Type B pancreatic cell (in vitro differentiated cells): Measurements from ENCODE around the gene ENDOD1. TPM values are rescaled to one million over a fixed set of nuclear protein-coding genes. Genes with fewer than 3 reads are reported as not detected.

ENCODE experiments used
- DNase-seq: peaks from one replicate; pipeline ENCODE4 v3.0.0; 2021; ENCODE audit warnings: mixed read lengths; ENCODE audit not compliant: unreplicated experiment; ENCODE audit errors: extremely low spot score
- H3K27ac Mint-ChIP-seq: 2 replicates; pipeline ENCODE4 v1.8.0; 2021; ENCODE audit warnings: mild to moderate bottlenecking, mixed read lengths
- H3K27me3 Mint-ChIP-seq: 2 replicates; pipeline ENCODE4 v1.8.0; 2021; ENCODE audit warnings: mixed read lengths
- H3K36me3 Mint-ChIP-seq: 2 replicates; pipeline ENCODE4 v1.8.0; 2021; ENCODE audit warnings: mixed read lengths
- H3K4me1 Mint-ChIP-seq: one replicate; pipeline ENCODE4 v1.8.0; 2021; ENCODE audit warnings: mixed read lengths; ENCODE audit not compliant: unreplicated experiment
- H3K4me3 Mint-ChIP-seq: 2 replicates; pipeline ENCODE4 v1.8.0; 2021; ENCODE audit warnings: mild to moderate bottlenecking, mixed read lengths
- H3K9me3 Mint-ChIP-seq: 2 replicates; pipeline ENCODE4 v1.8.0; 2021; ENCODE audit warnings: mixed read lengths
- CTCF ChIP-seq: fragments of 200-600 bp; sonication (generic); conservative IDR thresholded peaks from 2 replicates; pipeline ENCODE4 v1.5.0; 2021; ENCODE audit warnings: antibody characterized with exemption, mild to moderate bottlenecking
- total RNA-seq: library from RNA; stranded (reverse); gene quantifications from 2 replicates; pipeline ENCODE4 v1.2.1, GENCODE V29; 2021; ENCODE audit warnings: low replicate concordance

ENDOD1 gene
- total RNA-seq, 1 donor from 2014 or later: 12.0 TPM

DNA sequence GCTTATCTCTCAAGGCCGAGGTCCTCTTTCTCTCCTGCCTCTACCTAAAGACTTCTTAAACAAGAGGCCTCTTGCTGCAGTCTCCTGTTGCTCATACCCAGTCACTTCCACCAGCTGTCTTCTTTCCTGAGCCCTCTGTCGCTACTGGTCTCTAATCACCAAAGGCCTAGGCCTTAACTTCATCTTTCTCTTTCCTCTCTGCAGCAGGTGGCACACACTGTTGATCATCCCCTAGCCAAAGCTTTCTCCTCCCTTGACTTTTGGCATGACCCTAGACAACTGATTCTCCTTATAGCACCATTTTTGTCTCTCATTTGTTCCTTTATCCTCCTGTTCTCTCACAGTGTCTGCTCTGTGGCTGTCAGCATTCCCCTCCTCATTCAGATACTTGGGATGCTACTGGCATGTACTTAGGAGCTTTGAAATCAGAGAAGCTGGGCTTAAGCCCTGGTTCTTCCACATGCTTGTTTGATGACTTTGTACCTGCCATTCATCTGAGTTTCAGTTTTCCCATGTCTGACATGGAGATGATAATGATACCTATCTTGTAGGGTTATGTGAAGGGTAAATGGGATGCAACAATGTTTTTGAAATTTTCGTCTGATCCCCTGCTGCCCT, 22.4 kb downstream of the ENDOD1 start:
- TF ChIP-seq CTCF: no peak
- H3K4me1 Mint-ChIP-seq: peaks cover 26% of the 10 kb centered on the region
- DNase-seq: no peak
- H3K27me3 Mint-ChIP-seq: no peaks in the 10 kb centered on the region
- H3K9me3 Mint-ChIP-seq: no peaks in the 10 kb centered on the region
- H3K27ac Mint-ChIP-seq: peak overlapping the region; percentile 21
- H3K4me3 Mint-ChIP-seq: peak overlapping the region; percentile 3
- no peaks in the 10 kb centered on the region for H3K36me3 Mint-ChIP-seq

GRCh38 chr11:95115597-95115996, 26.0 kb downstream of the ENDOD1 start:
- DNase-seq: no peak
- H3K9me3 Mint-ChIP-seq: peaks cover 4% of the 10 kb centered on the region
- H3K36me3 Mint-ChIP-seq: no peaks in the 10 kb centered on the region
- H3K27me3 Mint-ChIP-seq: no peaks in the 10 kb centered on the region
- H3K4me1 Mint-ChIP-seq: peaks cover 2% of the 10 kb centered on the region
- no peak overlapping the region for H3K4me3 Mint-ChIP-seq
- no peak for TF ChIP-seq CTCF
- no peak overlapping the region for H3K27ac Mint-ChIP-seq

DNA sequence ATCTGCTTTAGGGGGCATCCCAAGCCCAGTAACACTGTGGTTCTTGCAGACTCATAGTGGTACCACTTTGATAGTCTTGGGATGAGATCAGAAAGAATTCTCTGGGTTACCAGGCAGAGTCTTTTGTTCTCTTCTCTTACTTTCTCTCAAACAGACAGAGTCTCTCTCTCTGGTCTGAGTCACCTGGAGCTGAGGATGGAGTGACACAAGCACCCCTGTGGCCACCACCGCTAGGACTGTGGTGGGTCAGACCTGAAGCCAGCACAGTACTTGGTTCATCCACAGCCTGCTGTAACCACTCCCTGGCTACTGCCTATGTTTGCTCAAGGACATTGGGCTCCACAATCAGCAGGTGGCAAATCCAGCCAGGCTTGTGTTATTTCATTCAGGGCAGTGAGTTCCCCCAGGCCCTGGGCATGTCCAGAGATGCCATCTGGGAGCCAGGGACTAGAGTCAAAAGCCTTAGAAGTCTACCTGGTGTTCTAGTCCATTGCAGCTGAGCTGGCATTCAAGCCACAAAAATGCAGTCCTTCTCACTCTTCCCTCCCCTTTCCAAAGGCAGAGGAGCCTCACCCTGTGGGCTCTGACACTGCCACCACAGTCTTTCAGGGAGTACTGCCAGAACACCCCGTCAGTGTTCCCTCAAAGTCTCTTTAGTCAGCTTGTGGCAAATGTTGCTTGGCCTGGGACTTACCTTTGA, 29.9 kb downstream of the ENDOD1 start:
- TF ChIP-seq CTCF: no peak
- Mint-ChIP-seq H3K27me3 (no peaks in the 10 kb centered on the region), H3K4me1 (peaks cover 11% of the 10 kb centered on the region), H3K9me3 (peaks cover 4% of the 10 kb centered on the region), H3K27ac (no peak overlapping the region), H3K4me3 (no peak overlapping the region), H3K36me3 (no peaks in the 10 kb centered on the region)
- DNase-seq: no peak

DNA sequence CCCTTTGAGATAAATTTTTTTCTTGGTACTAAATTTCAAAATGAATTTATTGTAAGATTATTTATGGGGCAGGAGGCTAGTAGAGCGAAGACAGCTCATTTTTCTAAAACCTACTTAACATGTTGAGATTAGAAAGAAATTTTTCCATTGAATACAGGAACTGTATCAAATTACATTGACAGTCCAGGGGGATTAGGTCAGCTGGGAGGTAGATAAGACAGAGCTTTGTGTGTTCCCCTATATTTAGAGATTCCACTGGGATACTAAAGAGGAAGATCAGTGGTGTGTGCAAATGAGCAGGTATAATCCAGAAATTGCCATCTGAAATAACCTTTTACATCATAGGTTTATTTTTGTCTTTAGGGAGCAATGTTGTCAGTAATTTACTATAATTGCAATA, 32.1 kb downstream of the ENDOD1 start:
- no peaks in the 10 kb centered on the region for H3K27me3 Mint-ChIP-seq
- peaks cover 11% of the 10 kb centered on the region for H3K4me1 Mint-ChIP-seq
- no peak overlapping the region for H3K4me3 Mint-ChIP-seq
- no peak for DNase-seq
- no peaks in the 10 kb centered on the region for H3K36me3 Mint-ChIP-seq
- TF ChIP-seq CTCF: no peak
- peaks cover 4% of the 10 kb centered on the region for H3K9me3 Mint-ChIP-seq
- H3K27ac Mint-ChIP-seq: no peak overlapping the region

DNA sequence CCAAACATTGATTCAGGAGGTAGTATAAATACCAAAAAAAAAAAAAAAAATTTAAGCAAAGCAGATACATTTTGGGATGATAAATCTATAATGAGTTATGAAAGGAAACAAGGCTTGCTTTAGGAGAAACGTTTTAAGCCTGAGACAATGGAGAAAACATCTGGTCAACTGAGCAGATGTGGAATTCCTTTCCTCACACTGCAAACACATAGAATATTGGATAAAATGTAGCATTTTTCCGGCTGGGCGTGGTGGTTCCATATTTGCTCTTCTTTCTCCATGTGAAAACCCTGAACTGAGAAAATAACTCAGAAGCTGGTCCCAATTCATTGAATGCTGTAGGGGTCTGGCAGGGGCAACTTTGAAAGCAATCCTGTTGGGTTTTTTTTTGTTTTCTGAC, 33.9 kb downstream of the ENDOD1 start:
- no peak overlapping the region for H3K4me3 Mint-ChIP-seq
- H3K9me3 Mint-ChIP-seq: peaks cover 2% of the 10 kb centered on the region
- peaks cover 11% of the 10 kb centered on the region for H3K4me1 Mint-ChIP-seq
- H3K27ac Mint-ChIP-seq: no peak overlapping the region
- TF ChIP-seq CTCF: no peak
- no peak for DNase-seq
- H3K27me3 Mint-ChIP-seq: no peaks in the 10 kb centered on the region
- H3K36me3 Mint-ChIP-seq: peaks cover 1% of the 10 kb centered on the region
